ENCODE data around the gene BRD4. TPM values are rescaled to one million over a fixed set of nuclear protein-coding genes. Genes with fewer than 3 reads are reported as not detected.

The BRD4 gene
- total RNA-seq, 1 experiment from 2014 or later: 16.2 TPM

DNA sequence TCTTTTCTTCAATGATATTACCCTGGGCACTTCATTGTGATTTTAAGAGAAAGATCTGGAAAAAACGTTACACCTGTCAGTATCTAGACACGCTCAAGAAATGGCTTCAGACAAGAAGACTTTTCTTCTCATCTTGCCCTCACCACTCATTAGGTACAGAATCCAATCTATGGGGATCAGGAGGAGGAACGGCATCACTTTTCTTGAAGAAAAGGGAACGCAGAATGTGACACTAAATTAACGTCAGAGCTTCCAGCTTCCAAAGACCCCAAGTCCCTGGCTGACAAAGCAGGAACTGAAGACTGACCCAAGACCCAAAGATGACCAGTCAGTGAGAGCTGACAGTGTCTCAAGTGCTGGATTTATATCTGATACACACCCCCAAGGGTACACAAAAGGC is 48.2 kb downstream of the BRD4 start:
- no peak for DNase-seq (ENCODE audit: low read depth, low spot score)
- in situ Hi-C loops (cut with HindIII; ENCODE audit: low pct_unique_long_range_greater_than_20kb, low sequenced_read_pairs): no loop called here

DNA sequence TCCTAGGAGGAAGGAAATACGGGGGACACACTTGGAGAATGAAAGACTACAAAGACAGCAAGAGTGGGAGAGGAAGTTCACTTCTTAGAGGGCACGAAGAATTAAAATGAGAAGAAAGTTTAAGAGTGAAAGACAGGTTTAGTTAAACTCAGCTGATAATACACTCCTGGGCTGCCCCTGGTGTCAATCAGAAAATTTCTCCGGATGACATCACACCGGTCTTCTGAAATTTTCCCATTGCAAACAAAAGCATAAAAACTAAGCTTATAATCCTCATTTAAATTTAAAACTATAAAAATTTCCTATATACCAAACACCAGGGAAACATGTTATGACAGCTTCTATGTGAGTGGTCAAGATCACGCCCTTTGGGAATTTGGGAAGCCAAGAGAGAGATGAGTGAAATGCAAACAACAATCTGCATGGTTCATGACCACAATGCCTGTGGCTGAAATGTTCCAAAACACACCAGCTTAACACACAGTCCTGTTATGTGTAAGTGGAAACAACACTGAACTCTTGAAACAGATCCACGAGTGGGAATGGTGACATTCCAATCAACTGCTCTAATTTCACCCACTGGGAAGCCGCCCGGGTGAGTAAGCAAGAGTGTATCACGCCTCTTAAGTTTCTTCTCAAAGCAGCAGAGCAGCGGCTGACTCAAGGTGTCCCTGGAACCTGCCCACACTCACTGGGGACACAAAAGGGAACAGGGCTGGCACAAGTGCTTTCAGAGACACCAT is 49.0 kb downstream of the BRD4 start:
- no peak for DNase-seq (ENCODE audit: low read depth, low spot score)
- in situ Hi-C loops (cut with HindIII; ENCODE audit: low pct_unique_long_range_greater_than_20kb, low sequenced_read_pairs): no loop called here

DNA sequence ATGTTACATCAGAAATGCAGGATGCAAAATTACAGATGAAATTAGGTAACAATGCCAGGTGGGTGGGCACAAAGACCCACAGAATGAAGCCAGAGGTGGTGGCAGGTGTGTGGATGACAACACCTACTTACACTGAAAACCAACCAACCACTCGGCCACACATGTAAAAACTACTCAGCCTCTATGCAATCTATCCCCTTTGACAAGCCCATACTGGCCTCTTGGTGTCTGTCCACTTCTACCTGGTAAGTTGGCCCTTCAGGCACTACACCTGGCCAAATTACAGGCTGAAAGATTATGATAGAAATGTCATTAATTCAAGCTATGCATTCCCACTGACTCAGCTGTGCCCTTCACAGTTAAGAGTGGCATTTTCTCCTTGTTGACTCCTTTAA is 50.0 kb downstream of the BRD4 start:
- no peak for DNase-seq (ENCODE audit: low read depth, low spot score)
- in situ Hi-C loops (cut with HindIII; ENCODE audit: low pct_unique_long_range_greater_than_20kb, low sequenced_read_pairs): no loop called here

- DNase-seq (ENCODE audit: low read depth, low spot score): peak; percentile 56
- in situ Hi-C loops (cut with HindIII; ENCODE audit: low pct_unique_long_range_greater_than_20kb, low sequenced_read_pairs): no loop called here
Observed at GRCh38 chr19:15280915-15281683, 51.2 kb downstream of the BRD4 start.

DNA sequence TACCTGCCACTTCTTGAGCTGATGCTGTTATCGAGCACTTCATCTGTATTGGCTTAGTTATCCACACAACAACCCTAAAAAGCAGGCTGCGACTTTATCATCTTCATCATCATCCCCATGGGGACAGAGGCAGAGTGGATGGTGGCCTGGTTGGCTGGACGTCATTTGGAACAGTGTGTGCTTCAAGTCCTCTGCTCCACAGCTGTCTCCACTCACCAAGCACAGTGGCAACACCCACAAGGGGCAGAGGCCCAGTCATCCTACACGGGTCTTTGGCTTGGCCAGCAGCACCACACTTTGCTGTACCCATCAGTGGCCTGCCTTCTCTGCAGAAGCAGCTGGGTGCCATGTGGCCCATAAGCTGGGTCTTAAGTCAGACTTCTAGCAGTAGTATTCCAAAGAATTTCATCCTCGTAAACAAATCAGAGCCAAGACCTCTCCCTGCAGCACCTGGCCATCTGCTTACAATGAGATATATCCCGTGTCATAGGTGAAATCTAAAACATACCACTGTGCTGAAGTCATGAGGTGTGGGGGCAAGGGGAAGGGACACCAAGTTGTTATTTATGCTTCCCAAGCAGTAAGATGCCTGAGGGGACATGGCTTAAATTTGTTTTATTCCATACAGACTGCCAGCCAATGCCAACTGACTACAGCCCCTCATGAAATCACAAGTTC is 52.2 kb downstream of the BRD4 start:
- in situ Hi-C loops (cut with HindIII; ENCODE audit: low pct_unique_long_range_greater_than_20kb, low sequenced_read_pairs): no loop called here
- DNase-seq (ENCODE audit: low read depth, low spot score): no peak

DNA sequence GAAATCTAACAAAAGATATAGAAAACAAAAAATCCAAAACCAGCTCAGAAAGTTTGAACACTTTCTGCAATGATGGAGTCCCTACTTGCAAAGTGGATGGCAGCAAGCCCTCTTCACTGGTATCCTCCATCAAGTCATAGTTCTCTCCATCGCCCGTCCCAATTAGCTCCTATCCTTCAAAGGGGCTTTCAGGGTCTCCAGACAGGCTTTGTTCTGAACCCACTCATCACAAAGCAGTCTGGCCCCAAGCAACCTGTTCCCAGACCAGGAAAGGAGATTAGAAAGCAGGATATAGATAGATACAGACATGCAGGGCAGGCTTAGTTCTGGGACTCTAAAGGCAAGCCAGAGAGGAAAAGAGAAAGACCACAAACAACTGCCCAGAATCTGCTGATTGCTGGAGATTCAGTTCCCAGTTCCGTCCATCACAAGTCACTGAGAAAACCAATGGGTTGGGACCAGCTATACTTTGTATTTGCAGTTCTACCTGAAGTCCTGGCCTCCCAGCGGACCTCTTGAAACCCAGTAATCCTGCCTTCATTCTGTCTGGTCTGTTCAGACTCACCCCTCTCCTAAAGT is 52.9 kb downstream of the BRD4 start:
- DNase-seq (ENCODE audit: low read depth, low spot score): no peak
- in situ Hi-C loops (cut with HindIII; ENCODE audit: low pct_unique_long_range_greater_than_20kb, low sequenced_read_pairs): no loop called here

DNA sequence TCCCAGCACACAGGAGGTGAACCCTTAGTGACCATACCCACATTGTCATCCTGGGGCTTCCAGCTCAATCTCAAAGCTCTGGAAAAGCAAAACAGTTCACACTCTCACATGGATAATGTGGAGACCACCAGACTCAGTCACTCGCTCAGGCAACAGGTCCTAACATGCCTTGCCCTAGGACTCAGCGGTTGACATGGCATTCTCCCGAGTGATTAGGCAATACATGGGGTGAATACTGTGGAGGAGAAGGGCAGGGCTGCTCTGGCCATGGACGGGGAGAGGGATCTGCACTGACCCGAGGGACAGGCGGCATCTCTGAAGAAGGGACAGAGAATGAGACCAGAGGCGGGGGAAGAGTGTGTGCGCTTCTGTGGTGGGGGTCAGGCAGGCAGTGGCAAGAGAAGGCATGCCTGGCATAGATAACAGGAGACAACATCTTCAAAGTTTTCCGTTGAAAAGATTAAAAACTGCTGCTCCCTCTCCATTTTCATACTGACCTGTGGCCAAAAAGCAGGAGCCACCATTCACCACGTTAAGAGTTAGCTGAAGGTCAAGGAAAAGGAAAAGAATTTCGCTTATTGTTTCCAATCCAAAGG is 55.6 kb downstream of the BRD4 start:
- no peak for DNase-seq (ENCODE audit: low read depth, low spot score)
- in situ Hi-C loops (cut with HindIII; ENCODE audit: low pct_unique_long_range_greater_than_20kb, low sequenced_read_pairs): no loop called here

DNA sequence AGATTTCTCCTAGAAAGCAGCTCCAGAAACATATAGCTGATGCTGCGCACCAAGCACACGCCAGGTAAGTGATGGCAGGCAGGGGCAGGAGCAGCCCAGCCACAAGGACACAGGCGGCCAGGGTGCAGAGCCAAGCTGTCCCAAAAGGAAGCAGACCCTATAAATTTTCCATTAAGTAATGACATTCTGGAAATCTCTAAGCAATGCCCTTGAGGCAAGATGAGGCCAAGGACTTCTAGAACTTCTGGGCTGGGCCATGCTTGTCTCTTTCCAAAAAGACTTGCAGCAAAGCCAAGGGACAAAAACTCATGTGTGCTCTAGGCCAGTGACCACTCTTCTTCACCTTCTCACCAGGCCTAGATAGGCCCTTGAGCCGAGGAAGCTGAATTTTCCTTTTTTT is 57.9 kb downstream of the BRD4 start:
- no peak for DNase-seq (ENCODE audit: low read depth, low spot score)
- in situ Hi-C loops (cut with HindIII; ENCODE audit: low pct_unique_long_range_greater_than_20kb, low sequenced_read_pairs): no loop called here

DNA sequence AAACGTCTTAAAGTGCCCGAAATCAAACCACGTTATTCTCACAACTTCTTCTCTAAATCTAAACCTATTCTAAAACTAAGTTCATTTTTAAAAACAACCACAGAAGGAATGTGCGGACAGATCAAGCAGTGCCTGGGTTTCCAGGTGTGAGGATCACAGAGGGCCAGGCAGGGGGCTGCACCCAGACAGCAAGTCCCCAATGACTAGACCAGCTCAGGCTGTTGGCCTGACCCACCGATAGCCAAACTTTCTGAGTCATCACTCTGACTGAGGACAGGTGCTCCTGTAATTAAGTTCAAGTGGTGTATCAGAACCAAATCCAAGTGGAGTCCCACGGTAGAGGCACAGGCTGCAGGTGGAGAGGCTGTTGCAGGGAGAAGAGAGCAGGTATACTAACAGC is 62.5 kb downstream of the BRD4 start:
- no peak for DNase-seq (ENCODE audit: low read depth, low spot score)
- in situ Hi-C loops (cut with HindIII; ENCODE audit: low pct_unique_long_range_greater_than_20kb, low sequenced_read_pairs): no loop called here

GRCh38 chr19:15268928-15269253 is 63.4 kb downstream of the BRD4 start:
- DNase-seq (ENCODE audit: low read depth, low spot score): no peak
- in situ Hi-C loops (cut with HindIII; ENCODE audit: low pct_unique_long_range_greater_than_20kb, low sequenced_read_pairs): no loop called here

DNA sequence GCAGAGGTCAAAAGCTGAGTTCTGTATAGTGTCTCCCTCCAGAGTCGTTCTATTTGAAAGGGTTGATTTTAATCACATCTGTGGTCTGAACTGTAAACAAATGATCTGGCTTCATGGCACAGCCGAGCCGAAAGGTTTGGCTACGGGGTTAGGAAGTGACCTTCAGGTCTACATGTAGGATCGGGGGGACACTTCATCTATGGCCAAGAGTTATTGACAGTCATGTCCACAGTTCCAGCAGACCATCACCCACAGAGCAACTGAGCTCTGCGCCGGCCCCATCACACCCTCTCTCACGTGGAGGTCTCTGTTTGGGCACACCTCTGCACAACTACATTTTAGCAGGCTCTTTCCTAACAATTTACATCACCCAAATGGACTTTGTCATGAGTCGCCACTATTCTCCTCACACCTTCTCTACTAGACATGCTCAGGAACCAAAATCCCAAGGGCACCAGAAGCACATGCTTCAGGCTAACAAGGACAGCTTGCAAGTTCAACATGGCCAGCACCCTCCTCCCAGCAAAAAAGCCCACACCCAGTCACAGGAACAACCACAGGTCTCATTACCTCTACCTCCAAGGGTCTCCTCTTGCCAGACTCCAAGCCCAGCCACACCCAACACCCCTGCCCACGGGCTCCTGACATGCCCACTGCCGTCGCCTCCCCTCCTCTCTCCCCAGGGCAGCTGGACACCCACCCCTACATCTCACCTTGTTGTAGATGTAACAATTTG is 64.0 kb downstream of the BRD4 start:
- in situ Hi-C loops (cut with HindIII; ENCODE audit: low pct_unique_long_range_greater_than_20kb, low sequenced_read_pairs): no loop called here
- DNase-seq (ENCODE audit: low read depth, low spot score): no peak

DNA sequence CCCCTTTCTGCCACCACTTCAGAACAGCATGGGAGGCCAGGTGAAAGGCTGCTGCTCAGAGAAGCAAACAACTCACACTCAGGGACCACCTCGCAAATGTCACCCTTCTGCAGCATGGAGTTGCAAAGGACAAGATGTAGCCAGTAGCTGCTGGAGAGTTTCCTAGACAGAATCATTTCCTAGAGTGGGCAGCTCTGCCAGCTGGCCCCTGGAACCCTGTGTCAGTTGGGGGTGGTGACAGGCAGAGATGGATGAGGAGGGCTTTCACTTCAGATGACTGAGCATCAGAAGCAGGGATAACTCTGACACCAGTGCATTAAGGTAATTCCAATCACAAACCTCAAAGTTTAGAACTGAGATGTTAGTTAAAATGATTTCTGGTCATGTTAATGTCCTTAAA is 65.7 kb downstream of the BRD4 start:
- no peak for DNase-seq (ENCODE audit: low read depth, low spot score)
- in situ Hi-C loops (cut with HindIII; ENCODE audit: low pct_unique_long_range_greater_than_20kb, low sequenced_read_pairs): no loop called here

DNA sequence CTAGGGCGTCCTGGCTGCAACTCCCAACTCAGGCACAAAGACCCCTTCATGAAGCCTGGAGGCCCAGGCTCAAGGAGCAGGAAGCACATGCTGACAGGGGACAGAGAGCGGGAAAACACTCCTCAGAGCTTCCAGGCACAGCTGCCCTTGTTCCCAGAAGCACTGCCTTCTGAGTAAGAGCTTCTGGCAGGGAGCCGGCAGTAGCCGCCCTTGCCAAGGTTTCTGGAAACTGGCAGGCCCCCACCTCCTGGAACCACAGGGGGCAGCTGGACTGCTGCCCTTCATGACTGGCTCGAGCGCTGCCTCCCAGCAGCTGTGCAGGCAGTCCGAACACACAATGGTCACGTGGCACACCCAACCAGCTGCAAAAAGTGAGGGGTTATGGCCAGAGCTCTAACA is 66.5 kb downstream of the BRD4 start:
- DNase-seq (ENCODE audit: low read depth, low spot score): no peak
- in situ Hi-C loops (cut with HindIII; ENCODE audit: low pct_unique_long_range_greater_than_20kb, low sequenced_read_pairs): no loop called here

DNA sequence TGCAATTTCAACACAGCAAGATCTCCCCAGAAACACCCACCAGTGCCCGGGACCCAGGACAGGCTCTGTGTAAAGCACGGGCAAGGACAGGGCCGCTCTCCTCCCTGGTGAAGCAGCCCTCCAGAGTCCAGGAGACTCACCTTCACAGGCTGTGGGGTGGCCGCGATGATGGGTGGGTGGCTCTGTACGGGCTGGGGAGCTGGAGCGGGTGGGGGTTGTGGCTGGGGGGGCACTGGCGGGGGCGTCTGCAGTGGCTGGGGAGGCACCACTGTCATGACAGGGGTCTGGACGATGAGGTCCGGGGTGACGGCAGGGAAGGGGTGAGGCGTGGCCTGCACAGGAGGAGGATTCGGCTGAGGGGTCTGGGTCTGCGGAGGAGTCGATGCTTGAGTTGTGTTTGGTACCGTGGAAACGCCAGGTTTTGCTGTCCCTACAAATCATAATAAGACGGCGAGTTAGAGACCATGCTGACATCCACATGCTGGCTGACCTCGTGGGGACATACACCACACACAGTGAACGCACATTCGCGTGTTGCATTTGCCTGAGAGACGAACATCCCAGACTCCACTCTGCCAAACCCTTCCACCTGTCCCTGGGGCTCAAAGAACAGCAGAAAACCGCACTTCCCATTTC is 67.0 kb downstream of the BRD4 start:
- no peak for DNase-seq (ENCODE audit: low read depth, low spot score)
- in situ Hi-C loops (cut with HindIII; ENCODE audit: low pct_unique_long_range_greater_than_20kb, low sequenced_read_pairs): no loop called here

DNA sequence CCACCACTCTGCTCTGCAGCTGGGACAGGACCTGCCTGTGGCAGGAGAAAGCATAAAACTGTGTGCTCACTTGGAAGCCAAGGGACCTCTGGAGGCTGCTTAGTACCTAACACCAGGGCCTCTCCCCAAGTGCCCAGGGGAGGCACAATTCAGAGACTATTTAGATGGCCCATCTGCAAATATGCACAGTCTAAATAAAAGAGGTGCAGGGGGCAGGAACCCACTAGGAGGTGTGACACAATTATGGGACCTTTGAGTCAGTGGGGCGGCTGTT is 67.5 kb downstream of the BRD4 start:
- in situ Hi-C loops (cut with HindIII; ENCODE audit: low pct_unique_long_range_greater_than_20kb, low sequenced_read_pairs): no loop called here
- no peak for DNase-seq (ENCODE audit: low read depth, low spot score)

DNA sequence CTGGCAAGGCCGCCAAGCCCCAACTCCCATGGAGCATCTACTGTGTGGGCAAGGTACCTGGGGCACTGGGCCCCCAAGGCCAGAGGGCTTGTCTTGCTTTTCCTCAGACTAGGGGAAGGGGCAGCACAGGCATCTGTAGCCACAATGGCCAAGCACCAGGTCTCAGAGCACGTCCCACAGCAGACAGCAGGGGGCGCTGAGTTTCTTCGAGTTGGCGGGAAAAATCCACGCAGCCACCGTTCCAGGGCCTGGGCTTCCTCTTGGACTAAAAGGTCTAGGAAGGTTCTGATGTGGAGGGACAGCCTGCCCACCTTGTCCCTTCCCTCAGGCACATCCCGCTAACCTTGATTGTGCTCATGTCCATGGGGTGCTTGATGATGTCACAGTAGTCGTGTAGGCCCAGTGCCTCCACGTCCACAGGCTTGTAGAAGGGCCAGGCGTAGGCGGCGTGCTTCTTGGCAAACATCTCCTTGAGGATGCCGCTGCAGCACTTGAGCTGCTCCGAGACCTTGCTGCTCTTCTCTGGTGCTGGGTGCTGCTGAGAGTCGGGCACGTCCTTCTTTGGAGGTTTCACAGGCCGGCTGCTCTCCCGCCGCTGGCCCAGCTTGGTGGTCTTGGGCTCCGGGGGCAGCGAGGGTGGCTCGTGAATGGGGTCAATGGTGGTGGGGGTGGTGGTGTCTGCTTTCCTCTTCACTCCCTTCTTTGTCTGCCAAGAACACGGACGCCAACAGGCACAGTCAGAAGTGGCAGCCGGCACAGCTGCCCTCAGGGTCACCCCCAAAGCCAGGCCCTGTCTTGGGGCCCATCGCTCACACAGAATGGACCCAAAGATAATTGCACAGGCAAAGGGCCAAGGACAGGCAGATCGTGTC is 68.0 kb downstream of the BRD4 start:
- in situ Hi-C loops (cut with HindIII; ENCODE audit: low pct_unique_long_range_greater_than_20kb, low sequenced_read_pairs): no loop called here
- peak; percentile 68 for DNase-seq (ENCODE audit: low read depth, low spot score)

All from SK-MEL-5 (cell line).